ENCODE measurements around the gene VKORC1L1. TPM values are rescaled to one million over a fixed set of nuclear protein-coding genes. Genes with fewer than 3 reads are reported as not detected.
"Not testable (repeated sequence)": the region's sequence is repeated elsewhere in the genome, so short reads cannot be mapped to it uniquely, and the experiment has no call there.

The VKORC1L1 gene
- total RNA-seq, 1 donor from 2014 or later = 16.0 TPM

DNA sequence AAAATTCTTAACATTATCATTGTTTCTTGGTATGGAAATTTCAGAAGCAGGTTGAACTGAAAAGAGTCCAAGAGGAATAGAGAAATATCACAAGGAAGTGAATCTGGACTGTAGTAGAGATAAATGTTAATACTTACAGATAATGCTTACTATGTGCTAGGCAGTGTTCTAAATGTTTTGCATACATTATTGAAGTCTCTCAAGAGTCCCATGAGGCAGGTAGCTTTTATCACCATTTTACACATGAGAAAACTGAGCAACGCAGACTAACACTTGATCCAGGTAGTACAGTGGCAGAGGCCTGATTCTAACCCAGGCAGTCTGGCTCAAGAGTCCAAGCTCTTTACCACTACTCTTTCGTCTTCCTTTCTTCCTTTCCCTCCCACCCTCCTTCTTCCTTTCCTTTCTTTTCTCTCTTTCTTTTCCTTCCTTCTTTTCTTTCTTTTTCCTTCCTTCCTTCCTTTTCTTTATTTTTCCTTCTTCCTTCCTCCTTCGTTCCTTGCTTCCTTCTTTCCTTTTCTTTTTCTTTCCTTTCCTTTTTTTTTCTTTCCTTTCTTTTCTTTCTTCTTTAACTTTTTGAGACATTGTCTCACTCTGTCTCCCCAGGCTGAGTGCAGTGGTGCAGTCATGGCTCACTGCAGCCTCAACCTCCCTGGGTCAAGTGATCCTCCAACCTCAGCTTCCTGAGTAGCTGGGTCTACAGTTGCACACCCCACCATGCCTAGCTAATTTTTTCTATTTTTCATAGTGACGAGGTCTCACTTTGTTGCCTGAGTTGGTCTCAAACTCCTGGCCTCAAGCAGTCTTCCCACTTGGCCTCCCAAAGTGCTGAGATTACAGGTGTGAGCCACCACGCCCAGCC lies 6.6 kb downstream of the VKORC1L1 start:
- H3K27me3 ChIP-seq; H3K9me3 ChIP-seq (ENCODE audit: low read depth); H3K4me1 Mint-ChIP-seq; H3K27ac ChIP-seq; H2AFZ ChIP-seq (replicated peaks); H3K9me3 Mint-ChIP-seq; H3K27me3 Mint-ChIP-seq (ENCODE audit: insufficient read depth, low read depth); DNase-seq (ENCODE audit: low spot score); H3K4me2 ChIP-seq; H3K27ac Mint-ChIP-seq; H3K9ac ChIP-seq; H3K4me3 ChIP-seq; H3K4me3 Mint-ChIP-seq; H3K36me3 ChIP-seq; H3F3A ChIP-seq (ENCODE audit: low read depth); H4K20me1 ChIP-seq (ENCODE audit: low read depth); H3K4me1 ChIP-seq: not testable (repeated sequence)
- peaks cover 80% of the 10 kb centered on the region for H3K79me2 ChIP-seq (ENCODE audit: low read depth)
- peaks cover 16% of the 10 kb centered on the region for H3K36me3 Mint-ChIP-seq

DNA sequence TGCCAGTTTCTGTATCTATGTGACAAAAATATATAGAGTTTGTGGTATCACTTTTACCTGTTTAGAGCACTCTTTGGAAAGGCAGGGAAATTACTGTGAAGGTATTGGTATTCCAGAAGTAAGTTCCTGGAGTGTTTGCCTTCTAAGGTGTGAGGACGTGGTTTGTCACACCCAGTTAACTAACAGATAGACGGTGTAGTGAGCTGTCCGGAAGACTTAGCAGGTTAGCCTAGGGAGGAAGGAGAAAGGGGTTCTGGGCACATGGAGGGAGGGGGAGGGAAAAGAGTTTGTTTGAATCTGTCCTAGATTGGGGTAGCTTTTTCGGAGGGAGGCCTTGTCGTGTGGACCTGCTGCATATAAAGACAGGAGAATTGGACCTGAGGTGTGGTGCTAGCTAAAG lies 7.4 kb downstream of the VKORC1L1 start:
- DNase-seq (ENCODE audit: low spot score); H3K4me3 ChIP-seq; H3K9me3 ChIP-seq (ENCODE audit: low read depth); H3K9me3 Mint-ChIP-seq; H3K9ac ChIP-seq; H3K4me2 ChIP-seq; H3K4me3 Mint-ChIP-seq; H3K27me3 Mint-ChIP-seq (ENCODE audit: insufficient read depth, low read depth); H3K27ac Mint-ChIP-seq; H3K27ac ChIP-seq; H3K4me1 ChIP-seq; H3K27me3 ChIP-seq; H3F3A ChIP-seq (ENCODE audit: low read depth); H2AFZ ChIP-seq (replicated peaks); H3K36me3 ChIP-seq; H4K20me1 ChIP-seq (ENCODE audit: low read depth); H3K4me1 Mint-ChIP-seq: not testable (repeated sequence)
- H3K36me3 Mint-ChIP-seq = peaks cover 21% of the 10 kb centered on the region
- peaks cover 79% of the 10 kb centered on the region for H3K79me2 ChIP-seq (ENCODE audit: low read depth)

- peaks cover 24% of the 10 kb centered on the region for H3K36me3 Mint-ChIP-seq
- not testable (repeated sequence) for H3K9ac ChIP-seq; H3K9me3 Mint-ChIP-seq; H3K4me1 Mint-ChIP-seq; H4K20me1 ChIP-seq (ENCODE audit: low read depth); H3K4me1 ChIP-seq; DNase-seq (ENCODE audit: low spot score); H3F3A ChIP-seq (ENCODE audit: low read depth); H3K27ac Mint-ChIP-seq; H3K9me3 ChIP-seq (ENCODE audit: low read depth); H3K4me3 Mint-ChIP-seq; H3K4me2 ChIP-seq; H3K36me3 ChIP-seq; H3K27me3 ChIP-seq; H3K4me3 ChIP-seq; H3K27ac ChIP-seq; H2AFZ ChIP-seq (replicated peaks); H3K27me3 Mint-ChIP-seq (ENCODE audit: insufficient read depth, low read depth)
- H3K79me2 ChIP-seq (ENCODE audit: low read depth) = peaks cover 67% of the 10 kb centered on the region
These were observed 12.1 kb downstream of the VKORC1L1 start for GRCh38 chr7:65884983-65885382.

DNA sequence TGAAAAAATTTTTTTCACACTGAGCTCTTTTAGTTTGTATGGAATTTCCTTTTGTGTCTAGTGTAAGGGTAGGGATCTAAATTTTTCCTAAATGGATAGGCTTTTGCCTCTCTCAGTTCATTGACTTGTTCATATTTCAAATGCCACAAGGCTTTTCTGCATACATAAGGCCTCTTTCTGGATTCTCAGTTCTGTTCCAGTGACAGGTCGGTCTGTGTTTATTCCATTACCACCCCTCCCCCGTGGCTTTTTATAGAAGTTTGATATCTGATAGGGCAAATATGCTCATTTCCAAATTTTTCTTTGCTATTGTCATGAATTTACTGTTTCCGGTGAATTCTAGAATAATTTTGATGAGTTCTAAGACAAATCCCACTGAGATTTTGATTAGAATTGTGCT lies 12.7 kb downstream of the VKORC1L1 start:
- H3K9ac ChIP-seq; H3K27me3 Mint-ChIP-seq (ENCODE audit: insufficient read depth, low read depth); H2AFZ ChIP-seq (replicated peaks); H3K4me1 ChIP-seq; DNase-seq (ENCODE audit: low spot score); H3K9me3 ChIP-seq (ENCODE audit: low read depth); H3K9me3 Mint-ChIP-seq; H3K4me3 ChIP-seq; H3K27me3 ChIP-seq; H4K20me1 ChIP-seq (ENCODE audit: low read depth); H3K36me3 ChIP-seq; H3K4me2 ChIP-seq; H3K27ac Mint-ChIP-seq; H3K27ac ChIP-seq; H3F3A ChIP-seq (ENCODE audit: low read depth); H3K4me3 Mint-ChIP-seq; H3K4me1 Mint-ChIP-seq: not testable (repeated sequence)
- peaks cover 21% of the 10 kb centered on the region for H3K36me3 Mint-ChIP-seq
- peaks cover 64% of the 10 kb centered on the region for H3K79me2 ChIP-seq (ENCODE audit: low read depth)

GRCh38 chr7:65888434-65889156 lies 15.7 kb downstream of the VKORC1L1 start:
- not testable (repeated sequence) for H3K36me3 ChIP-seq; H3K27ac ChIP-seq; H3F3A ChIP-seq (ENCODE audit: low read depth); H3K9me3 ChIP-seq (ENCODE audit: low read depth); H2AFZ ChIP-seq (replicated peaks); H3K27ac Mint-ChIP-seq; H3K4me3 ChIP-seq; H3K9ac ChIP-seq; H3K9me3 Mint-ChIP-seq; H3K4me1 ChIP-seq; H3K4me2 ChIP-seq; H3K4me1 Mint-ChIP-seq; DNase-seq (ENCODE audit: low spot score); H4K20me1 ChIP-seq (ENCODE audit: low read depth); H3K4me3 Mint-ChIP-seq; H3K27me3 ChIP-seq; H3K27me3 Mint-ChIP-seq (ENCODE audit: insufficient read depth, low read depth)
- H3K79me2 ChIP-seq (ENCODE audit: low read depth) = peaks cover 43% of the 10 kb centered on the region
- H3K36me3 Mint-ChIP-seq = peaks cover 23% of the 10 kb centered on the region

DNA sequence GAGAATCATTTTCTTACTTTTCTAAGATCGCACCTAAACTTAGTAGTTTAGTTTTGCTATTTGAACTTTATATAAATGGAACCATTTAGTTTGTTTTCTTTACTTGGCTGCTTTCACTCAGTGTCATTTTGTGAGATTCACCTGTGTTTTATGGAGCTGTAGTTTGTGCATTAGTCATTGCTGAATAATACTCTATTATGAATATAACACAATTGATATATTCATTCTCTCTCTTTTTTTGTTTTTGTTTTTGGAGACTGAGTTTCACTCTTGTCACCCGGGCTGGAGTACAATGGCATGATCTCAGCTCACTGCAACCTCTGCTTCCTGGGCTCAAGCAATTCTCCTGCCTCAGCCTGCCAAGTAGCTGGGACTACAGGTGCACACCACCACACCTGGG lies 16.8 kb downstream of the VKORC1L1 start:
- H3K27me3 Mint-ChIP-seq (ENCODE audit: insufficient read depth, low read depth); H3K9me3 ChIP-seq (ENCODE audit: low read depth); H3K36me3 ChIP-seq; H3K27ac Mint-ChIP-seq; H3K4me2 ChIP-seq; H3K4me1 ChIP-seq; H3K4me3 ChIP-seq; H2AFZ ChIP-seq (replicated peaks); DNase-seq (ENCODE audit: low spot score); H3K9ac ChIP-seq; H3K27ac ChIP-seq; H3K4me1 Mint-ChIP-seq; H3F3A ChIP-seq (ENCODE audit: low read depth); H3K27me3 ChIP-seq; H4K20me1 ChIP-seq (ENCODE audit: low read depth); H3K9me3 Mint-ChIP-seq; H3K4me3 Mint-ChIP-seq: not testable (repeated sequence)
- H3K36me3 Mint-ChIP-seq = peaks cover 18% of the 10 kb centered on the region
- peaks cover 33% of the 10 kb centered on the region for H3K79me2 ChIP-seq (ENCODE audit: low read depth)

Measured in neural progenitor cell (in vitro differentiated cells).